Activated effector memory CD4-positive, alpha-beta T cell treated with Interleukin-2 at 50 U/mL for 16 hours (primary cell): ENCODE measurements around the gene ERVW-1.
"Not testable (repeated sequence)": the region's sequence is repeated elsewhere in the genome, so short reads cannot be mapped to it uniquely, and the experiment has no call there.

ENCODE experiments used
- DNase-seq: peaks from one replicate; pipeline ENCODE4 v3.0.0-alpha.2; 2020

ERVW-1 gene

GRCh38 chr7:92477681-92478080 lies at the start of gene ERVW-1:
Gene ERVW-1, minus strand, starts transcription at chr7:92477946. Its CDS starts 7,565 bp downstream, at chr7:92470381.
- DNase-seq, result not testable (repeated sequence)

GRCh38 chr7:92523110-92523509 lies 45.4 kb upstream of the ERVW-1 start:
- DNase-seq, result no peak

- DNase-seq, result no peak
Measured at GRCh38 chr7:92520024-92520423, 42.3 kb upstream of the ERVW-1 start.

GRCh38 chr7:92517631-92518030 lies 39.9 kb upstream of the ERVW-1 start:
- DNase-seq, result no peak

- DNase-seq, result no peak
Measured at GRCh38 chr7:92513167-92513902, 35.6 kb upstream of the ERVW-1 start.

- no peak for DNase-seq
Measured at GRCh38 chr7:92508946-92509345, 31.2 kb upstream of the ERVW-1 start.

- no peak for DNase-seq
Measured at GRCh38 chr7:92506363-92506762, 28.6 kb upstream of the ERVW-1 start.

GRCh38 chr7:92504563-92504962 lies 26.8 kb upstream of the ERVW-1 start:
- DNase-seq, result no peak

GRCh38 chr7:92503767-92504166 lies 26.0 kb upstream of the ERVW-1 start:
- no peak for DNase-seq

GRCh38 chr7:92498557-92498956 lies 20.8 kb upstream of the ERVW-1 start:
- DNase-seq, result no peak

GRCh38 chr7:92496876-92497275 lies 19.1 kb upstream of the ERVW-1 start:
- no peak for DNase-seq

- DNase-seq, result no peak
Measured at GRCh38 chr7:92489634-92490033, 11.9 kb upstream of the ERVW-1 start.

- DNase-seq, result no peak
Measured at GRCh38 chr7:92487804-92488203, 10.1 kb upstream of the ERVW-1 start.

GRCh38 chr7:92485974-92486373 lies 8.2 kb upstream of the ERVW-1 start:
- DNase-seq, result no peak

GRCh38 chr7:92485267-92485892 lies 7.6 kb upstream of the ERVW-1 start:
- DNase-seq, result no peak

- DNase-seq, result not testable (repeated sequence)
Measured at GRCh38 chr7:92484226-92484625, 6.5 kb upstream of the ERVW-1 start.

GRCh38 chr7:92483624-92484023 lies 5.9 kb upstream of the ERVW-1 start:
- not testable (repeated sequence) for DNase-seq

GRCh38 chr7:92479146-92479545 lies 1.4 kb upstream of the ERVW-1 start:
- not testable (repeated sequence) for DNase-seq

GRCh38 chr7:92478711-92479110 lies 965 bp upstream of the ERVW-1 start:
- no peak for DNase-seq

- no peak for DNase-seq
Measured at GRCh38 chr7:92478095-92478494, 349 bp upstream of the ERVW-1 start.

- not testable (repeated sequence) for DNase-seq
Measured at GRCh38 chr7:92475851-92476590, 1.7 kb downstream of the ERVW-1 start.

GRCh38 chr7:92475261-92475770 lies 2.4 kb downstream of the ERVW-1 start:
- not testable (repeated sequence) for DNase-seq

GRCh38 chr7:92473989-92474388 lies 3.8 kb downstream of the ERVW-1 start:
- not testable (repeated sequence) for DNase-seq

GRCh38 chr7:92468589-92468988 lies 9.2 kb downstream of the ERVW-1 start:
- DNase-seq, result not testable (repeated sequence)
